Measurements from ENCODE around the gene RMI2.

The RMI2 gene

GRCh38 chr16:11384184-11384955 lies 39.1 kb downstream of the RMI2 start (continued):
- TF ChIP-seq ZNF565 (CRISPR knock-in tag; conservative IDR thresholded peaks at IDR 0.05; ENCODE audit: low read depth) = no peak
- TF ChIP-seq BACH2 (CRISPR knock-in tag; IDR thresholded peaks at IDR 0.05; ENCODE audit: borderline replicate concordance) = no peak
- TF ChIP-seq ZNF8 (CRISPR knock-in tag; IDR thresholded peaks at IDR 0.05) = no peak
- TF ChIP-seq, protein P1, sequence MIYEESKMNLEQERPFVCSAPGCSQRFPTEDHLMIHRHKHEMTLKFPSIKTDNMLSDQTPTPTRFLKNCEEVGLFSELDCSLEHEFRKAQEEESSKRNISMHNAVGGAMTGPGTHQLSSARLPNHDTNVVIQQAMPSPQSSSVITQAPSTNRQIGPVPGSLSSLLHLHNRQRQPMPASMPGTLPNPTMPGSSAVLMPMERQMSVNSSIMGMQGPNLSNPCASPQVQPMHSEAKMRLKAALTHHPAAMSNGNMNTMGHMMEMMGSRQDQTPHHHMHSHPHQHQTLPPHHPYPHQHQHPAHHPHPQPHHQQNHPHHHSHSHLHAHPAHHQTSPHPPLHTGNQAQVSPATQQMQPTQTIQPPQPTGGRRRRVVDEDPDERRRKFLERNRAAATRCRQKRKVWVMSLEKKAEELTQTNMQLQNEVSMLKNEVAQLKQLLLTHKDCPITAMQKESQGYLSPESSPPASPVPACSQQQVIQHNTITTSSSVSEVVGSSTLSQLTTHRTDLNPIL (CRISPR knock-in tag; IDR thresholded peaks at IDR 0.05; ENCODE audit: low read depth) = no peak
- TF ChIP-seq ISL1 (CRISPR knock-in tag; IDR thresholded peaks at IDR 0.05) = no peak
- TF ChIP-seq RARB (CRISPR knock-in tag; IDR thresholded peaks at IDR 0.05) = no peak
- TF ChIP-seq CSDC2 (CRISPR knock-in tag; IDR thresholded peaks at IDR 0.05) = no peak
- TF ChIP-seq SNAI2 (CRISPR knock-in tag; IDR thresholded peaks at IDR 0.05) = no peak
- no peak for TF ChIP-seq ZNF70 (CRISPR knock-in tag; IDR thresholded peaks at IDR 0.05)

DNA sequence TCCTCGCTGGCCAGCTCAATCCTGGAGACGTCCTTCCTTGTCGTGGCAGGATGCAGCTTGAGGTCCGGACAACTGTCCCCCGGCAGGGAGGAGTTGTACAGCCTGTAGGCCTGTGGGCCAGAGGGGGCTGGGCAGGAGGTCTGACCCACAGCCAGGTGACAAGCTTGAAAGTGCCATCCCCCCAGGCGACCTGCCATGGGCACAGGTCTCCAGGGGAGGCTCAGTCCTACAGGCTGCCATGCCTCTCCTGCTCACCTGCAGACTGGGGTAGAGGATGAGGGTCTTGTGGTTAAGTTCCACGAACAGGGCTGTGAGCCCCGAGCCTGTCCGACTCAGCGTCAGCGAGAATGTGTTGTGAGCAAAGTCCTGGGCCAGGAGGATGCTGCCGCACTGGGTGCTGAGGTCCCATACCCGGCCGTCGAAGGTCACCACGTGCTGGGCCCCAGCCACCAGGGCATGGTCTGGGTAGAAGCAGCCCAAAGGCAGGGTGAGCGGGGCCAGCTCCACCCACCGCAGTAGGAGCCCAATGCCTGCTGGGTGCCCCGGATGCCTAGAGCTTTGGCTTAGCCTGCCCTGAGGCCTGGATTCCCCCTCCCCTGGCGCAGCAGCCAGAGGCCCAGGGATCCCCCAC lies 39.8 kb downstream of the RMI2 start:
- TF ChIP-seq ZNF8 (CRISPR knock-in tag; IDR thresholded peaks at IDR 0.05) = no peak
- TF ChIP-seq ZC3H10 (CRISPR knock-in tag; IDR thresholded peaks at IDR 0.05) = no peak
- TF ChIP-seq BACH2 (CRISPR knock-in tag; IDR thresholded peaks at IDR 0.05; ENCODE audit: borderline replicate concordance) = no peak
- TF ChIP-seq TSHZ2 (CRISPR knock-in tag; IDR thresholded peaks at IDR 0.05) = no peak
- TF ChIP-seq POU6F1 (CRISPR knock-in tag; IDR thresholded peaks at IDR 0.05; ENCODE audit: borderline replicate concordance, low read depth) = no peak
- no peak for TF ChIP-seq CSDC2 (CRISPR knock-in tag; IDR thresholded peaks at IDR 0.05)
- TF ChIP-seq ESRRG (CRISPR knock-in tag; IDR thresholded peaks at IDR 0.05) = no peak
- no peak for TF ChIP-seq PPARA (CRISPR knock-in tag; IDR thresholded peaks at IDR 0.05; ENCODE audit: borderline replicate concordance)
- TF ChIP-seq ISL1 (CRISPR knock-in tag; IDR thresholded peaks at IDR 0.05) = no peak
- no peak for TF ChIP-seq RARB (CRISPR knock-in tag; IDR thresholded peaks at IDR 0.05)
- TF ChIP-seq ZNF565 (CRISPR knock-in tag; conservative IDR thresholded peaks at IDR 0.05; ENCODE audit: low read depth) = no peak
- no peak for TF ChIP-seq TCF4 (CRISPR knock-in tag; IDR thresholded peaks at IDR 0.05; ENCODE audit: borderline replicate concordance)
- TF ChIP-seq, protein P2, sequence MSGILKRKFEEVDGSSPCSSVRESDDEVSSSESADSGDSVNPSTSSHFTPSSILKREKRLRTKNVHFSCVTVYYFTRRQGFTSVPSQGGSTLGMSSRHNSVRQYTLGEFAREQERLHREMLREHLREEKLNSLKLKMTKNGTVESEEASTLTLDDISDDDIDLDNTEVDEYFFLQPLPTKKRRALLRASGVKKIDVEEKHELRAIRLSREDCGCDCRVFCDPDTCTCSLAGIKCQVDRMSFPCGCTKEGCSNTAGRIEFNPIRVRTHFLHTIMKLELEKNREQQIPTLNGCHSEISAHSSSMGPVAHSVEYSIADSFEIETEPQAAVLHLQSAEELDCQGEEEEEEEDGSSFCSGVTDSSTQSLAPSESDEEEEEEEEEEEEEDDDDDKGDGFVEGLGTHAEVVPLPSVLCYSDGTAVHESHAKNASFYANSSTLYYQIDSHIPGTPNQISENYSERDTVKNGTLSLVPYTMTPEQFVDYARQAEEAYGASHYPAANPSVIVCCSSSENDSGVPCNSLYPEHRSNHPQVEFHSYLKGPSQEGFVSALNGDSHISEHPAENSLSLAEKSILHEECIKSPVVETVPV (CRISPR knock-in tag; IDR thresholded peaks at IDR 0.05) = no peak
- TF ChIP-seq ZNF70 (CRISPR knock-in tag; IDR thresholded peaks at IDR 0.05) = no peak
- TF ChIP-seq OSR1 (CRISPR knock-in tag; IDR thresholded peaks at IDR 0.05) = no peak
- no peak for TF ChIP-seq ZFP30 (CRISPR knock-in tag; IDR thresholded peaks at IDR 0.05)
- TF ChIP-seq SNAI2 (CRISPR knock-in tag; IDR thresholded peaks at IDR 0.05) = no peak
- no peak for TF ChIP-seq TOX (CRISPR knock-in tag; IDR thresholded peaks at IDR 0.05; ENCODE audit: borderline replicate concordance)
- ATAC-seq = no peak

GRCh38 chr16:11386054-11386680 lies 40.9 kb downstream of the RMI2 start:
- no peak for ATAC-seq
- TF ChIP-seq ZFP3 (CRISPR knock-in tag; IDR thresholded peaks at IDR 0.05) = no peak
- TF ChIP-seq RARB (CRISPR knock-in tag; IDR thresholded peaks at IDR 0.05) = no peak
- no peak for TF ChIP-seq ZFP30 (CRISPR knock-in tag; IDR thresholded peaks at IDR 0.05)
- TF ChIP-seq OSR1 (CRISPR knock-in tag; IDR thresholded peaks at IDR 0.05) = no peak
- TF ChIP-seq SNAI2 (CRISPR knock-in tag; IDR thresholded peaks at IDR 0.05) = no peak
- TF ChIP-seq POU6F1 (CRISPR knock-in tag; IDR thresholded peaks at IDR 0.05; ENCODE audit: borderline replicate concordance, low read depth) = no peak
- TF ChIP-seq PPARA (CRISPR knock-in tag; IDR thresholded peaks at IDR 0.05; ENCODE audit: borderline replicate concordance) = no peak
- TF ChIP-seq ZNF70 (CRISPR knock-in tag; IDR thresholded peaks at IDR 0.05) = no peak
- no peak for TF ChIP-seq TCF4 (CRISPR knock-in tag; IDR thresholded peaks at IDR 0.05; ENCODE audit: borderline replicate concordance)
- TF ChIP-seq ARNTL (CRISPR knock-in tag; IDR thresholded peaks at IDR 0.05; ENCODE audit: borderline replicate concordance, low read depth) = no peak

All from SK-N-SH treated with all-trans-retinoic acid at 6 μM for 48 hours (cell line).